Measurements from ENCODE around the gene DOCK7.

DOCK7 gene

GRCh38 chr1:62691062-62691844 lies 3.1 kb upstream of the DOCK7 start:
- DNase-seq (ENCODE audit: low spot score) = no peak
- in situ Hi-C loops (cut with MboI; ENCODE audit: low pct_unique_long_range_greater_than_20kb, low sequenced_read_pairs, unreplicated experiment) = no loop called here
- TF ChIP-seq, protein P1, sequence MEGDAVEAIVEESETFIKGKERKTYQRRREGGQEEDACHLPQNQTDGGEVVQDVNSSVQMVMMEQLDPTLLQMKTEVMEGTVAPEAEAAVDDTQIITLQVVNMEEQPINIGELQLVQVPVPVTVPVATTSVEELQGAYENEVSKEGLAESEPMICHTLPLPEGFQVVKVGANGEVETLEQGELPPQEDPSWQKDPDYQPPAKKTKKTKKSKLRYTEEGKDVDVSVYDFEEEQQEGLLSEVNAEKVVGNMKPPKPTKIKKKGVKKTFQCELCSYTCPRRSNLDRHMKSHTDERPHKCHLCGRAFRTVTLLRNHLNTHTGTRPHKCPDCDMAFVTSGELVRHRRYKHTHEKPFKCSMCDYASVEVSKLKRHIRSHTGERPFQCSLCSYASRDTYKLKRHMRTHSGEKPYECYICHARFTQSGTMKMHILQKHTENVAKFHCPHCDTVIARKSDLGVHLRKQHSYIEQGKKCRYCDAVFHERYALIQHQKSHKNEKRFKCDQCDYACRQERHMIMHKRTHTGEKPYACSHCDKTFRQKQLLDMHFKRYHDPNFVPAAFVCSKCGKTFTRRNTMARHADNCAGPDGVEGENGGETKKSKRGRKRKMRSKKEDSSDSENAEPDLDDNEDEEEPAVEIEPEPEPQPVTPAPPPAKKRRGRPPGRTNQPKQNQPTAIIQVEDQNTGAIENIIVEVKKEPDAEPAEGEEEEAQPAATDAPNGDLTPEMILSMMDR (IDR thresholded peaks at IDR 0.05; ENCODE audit: extremely low read depth, insufficient read depth, missing control alignments) = no peak

DNA sequence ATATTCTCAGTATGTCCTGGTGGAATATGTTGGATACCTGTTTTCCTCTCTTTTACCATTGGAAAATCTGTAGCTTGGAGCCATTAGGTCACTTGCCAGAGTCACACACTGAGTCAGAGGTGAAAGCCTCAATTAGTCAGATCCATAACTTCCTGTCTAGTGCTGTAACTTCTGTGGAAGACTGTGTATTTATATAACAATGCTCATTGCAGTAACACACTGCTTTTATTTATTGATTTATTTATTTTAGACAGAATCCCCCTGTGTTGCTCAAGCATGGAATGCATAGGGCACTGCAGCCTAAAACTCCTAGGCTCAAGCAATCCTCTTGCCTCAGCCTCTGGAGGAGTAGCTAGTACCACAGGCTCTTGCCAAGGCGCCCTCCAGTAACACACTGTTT lies 1.3 kb upstream of the DOCK7 start:
- in situ Hi-C loops (cut with MboI; ENCODE audit: low pct_unique_long_range_greater_than_20kb, low sequenced_read_pairs, unreplicated experiment) = no loop called here
- TF ChIP-seq, protein P1 (IDR thresholded peaks at IDR 0.05; ENCODE audit: extremely low read depth, insufficient read depth, missing control alignments) = no peak
- no peak for DNase-seq (ENCODE audit: low spot score)

DNA sequence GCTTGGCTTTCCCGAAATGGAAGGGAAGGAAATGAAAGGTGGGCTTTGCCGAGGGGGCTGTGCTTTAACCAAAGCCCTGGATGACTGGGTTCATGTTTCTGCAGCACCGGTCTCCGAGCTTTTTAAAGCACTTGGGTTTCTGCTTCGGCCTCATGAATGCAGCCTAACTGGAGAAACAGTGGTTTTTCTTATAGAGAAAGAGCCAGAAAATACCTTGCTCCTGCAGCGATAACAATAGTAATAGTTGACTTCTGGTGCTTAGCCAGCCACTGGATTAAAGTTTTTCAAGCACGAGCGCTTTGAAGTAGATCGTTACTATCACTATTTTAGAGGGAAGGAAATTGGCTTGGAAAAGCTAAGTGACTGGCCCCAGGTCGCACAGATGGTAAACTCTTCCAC lies 500 bp upstream of the DOCK7 start:
- in situ Hi-C loops (cut with MboI; ENCODE audit: low pct_unique_long_range_greater_than_20kb, low sequenced_read_pairs, unreplicated experiment) = no loop called here
- DNase-seq (ENCODE audit: low spot score) = no peak
- TF ChIP-seq, protein P1 (IDR thresholded peaks at IDR 0.05; ENCODE audit: extremely low read depth, insufficient read depth, missing control alignments) = no peak

DNA sequence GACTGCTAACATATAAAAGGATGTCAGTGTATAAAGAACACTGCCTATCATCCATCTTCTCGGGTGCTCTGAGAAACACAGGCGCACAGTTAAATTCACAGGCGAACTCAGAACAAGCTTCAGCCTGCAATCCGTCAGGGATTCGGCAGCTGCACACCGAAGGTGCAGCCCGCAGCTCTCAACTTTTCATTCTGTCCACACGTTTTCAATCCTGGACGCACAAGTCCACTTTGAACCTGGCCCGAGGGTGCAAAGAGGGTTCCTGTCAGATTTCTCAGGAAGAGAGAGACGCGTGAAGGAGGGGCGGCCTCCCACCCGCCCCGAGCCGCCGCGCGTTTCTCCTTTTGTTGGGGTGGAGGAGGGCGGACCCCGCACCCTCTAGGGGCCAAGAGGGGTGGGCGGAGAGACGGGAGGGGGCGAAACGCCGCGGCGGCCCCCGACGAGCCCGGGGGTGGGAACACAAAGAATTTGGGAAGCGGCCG lies 724 bp downstream of the DOCK7 start:
- in situ Hi-C loops (cut with MboI; ENCODE audit: low pct_unique_long_range_greater_than_20kb, low sequenced_read_pairs, unreplicated experiment) = no loop called here
- TF ChIP-seq, protein P1 (IDR thresholded peaks at IDR 0.05; ENCODE audit: extremely low read depth, insufficient read depth, missing control alignments) = no peak
- peak; percentile 53 for DNase-seq (ENCODE audit: low spot score)

DNA sequence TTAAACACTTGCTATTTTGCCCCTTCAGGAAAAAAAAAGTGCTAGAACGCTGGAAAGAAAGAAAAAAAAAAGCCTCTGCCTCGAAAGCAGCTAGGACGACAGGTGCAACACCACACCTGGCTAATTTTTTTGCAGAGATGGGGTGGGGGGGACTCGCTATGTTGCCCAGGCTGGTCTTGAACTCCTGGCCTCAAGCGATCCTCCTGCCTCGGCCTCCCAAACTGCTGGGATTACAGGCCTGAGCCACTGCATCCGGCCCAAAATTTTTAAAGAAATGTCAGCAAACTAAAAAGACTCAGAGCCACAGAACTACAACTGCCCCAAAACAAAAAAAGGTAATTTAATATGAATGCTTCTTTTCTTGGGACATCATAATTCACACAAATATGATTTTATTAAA lies 1.4 kb downstream of the DOCK7 start:
- TF ChIP-seq, protein P1 (IDR thresholded peaks at IDR 0.05; ENCODE audit: extremely low read depth, insufficient read depth, missing control alignments) = no peak
- in situ Hi-C loops (cut with MboI; ENCODE audit: low pct_unique_long_range_greater_than_20kb, low sequenced_read_pairs, unreplicated experiment) = no loop called here

DNA sequence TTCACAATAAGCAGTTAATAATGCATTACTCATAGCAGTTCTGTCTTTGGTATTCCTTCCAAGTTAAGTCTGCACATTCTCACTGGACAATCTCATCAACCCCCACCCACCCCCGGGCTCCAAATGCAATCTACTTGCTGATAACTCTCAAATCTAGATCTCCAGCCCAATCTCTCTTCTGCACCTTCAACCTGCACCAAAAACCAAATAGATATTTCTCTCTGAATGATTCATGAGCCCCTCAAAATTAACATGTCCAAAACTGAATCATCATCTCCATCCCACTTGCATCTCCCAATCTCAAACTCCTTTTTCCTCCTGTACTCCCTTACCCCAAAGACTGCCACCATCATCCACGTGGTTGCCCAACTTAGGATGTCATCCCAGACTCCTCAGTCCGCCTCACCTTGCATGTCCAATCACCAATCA lies 2.7 kb downstream of the DOCK7 start:
- TF ChIP-seq, protein P1 (IDR thresholded peaks at IDR 0.05; ENCODE audit: extremely low read depth, insufficient read depth, missing control alignments) = no peak
- no peak for DNase-seq (ENCODE audit: low spot score)
- in situ Hi-C loops (cut with MboI; ENCODE audit: low pct_unique_long_range_greater_than_20kb, low sequenced_read_pairs, unreplicated experiment) = no loop called here

More for the DNA sequence above, 1.4 kb downstream of the DOCK7 start:
- DNase-seq (ENCODE audit: low spot score) = no peak

All from GM13977 (cell line).